HG02678 (cell line): ENCODE data around the gene KLF9.

Source experiments
- ATAC-seq: cut with Tn5 transposase; IDR thresholded peaks from one replicate; pipeline ENCODE4 v1.9.1; 2021; ENCODE audit warnings: mild to moderate bottlenecking, moderate library complexity; ENCODE audit not compliant: unreplicated experiment

KLF9 gene

GRCh38 chr9:70367305-70367930, 47.0 kb downstream of the KLF9 start:
- no peak for ATAC-seq

GRCh38 chr9:70363760-70364159, 50.7 kb downstream of the KLF9 start:
- no peak for ATAC-seq

- no peak for ATAC-seq
These were observed 51.5 kb downstream of the KLF9 start for GRCh38 chr9:70362952-70363351.

- no peak for ATAC-seq
These were observed 58.7 kb downstream of the KLF9 start for GRCh38 chr9:70355801-70356200.

GRCh38 chr9:70352802-70353201, 61.7 kb downstream of the KLF9 start:
- no peak for ATAC-seq

GRCh38 chr9:70352356-70352755, 62.1 kb downstream of the KLF9 start:
- no peak for ATAC-seq

GRCh38 chr9:70347046-70347445, 67.4 kb downstream of the KLF9 start:
- no peak for ATAC-seq

- ATAC-seq = no peak
These were observed 73.9 kb downstream of the KLF9 start for GRCh38 chr9:70340572-70340971.
